Cardiac muscle cell (in vitro differentiated cells and primary cell): ENCODE measurements around the gene MBP. TPM values are rescaled to one million over a fixed set of nuclear protein-coding genes. Genes with fewer than 3 reads are reported as not detected.

Experiments
- DNase-seq, 2 donors: peaks; one replicate each; pipeline versions ENCODE4 v3.0.0 to v3.0.0-alpha.2; 2010 to 2017; ENCODE audit warnings: low read depth in 1 of 2, low spot score in 1 of 2
- H3K27ac ChIP-seq: fragments of 200-600 bp; sonication (generic); 2 replicates; pipeline ENCODE4 v1.5.1; 2016
- H3K27me3 ChIP-seq: fragments of 200-600 bp; sonication (generic); 2 replicates; pipeline ENCODE4 v1.6.0; 2016; ENCODE audit warnings: control low read depth
- H3K36me3 ChIP-seq: fragments of 200-600 bp; sonication (generic); 2 replicates; pipeline ENCODE4 v1.5.1; 2016; ENCODE audit warnings: control low read depth
- H3K4me1 ChIP-seq: fragments of 200-600 bp; sonication (generic); 2 replicates; pipeline ENCODE4 v1.8.1; 2017; ENCODE audit warnings: low read depth, mild to moderate bottlenecking, mixed run types
- H3K4me3 ChIP-seq: fragments of 200-600 bp; sonication (generic); 2 replicates; pipeline ENCODE4 v1.5.1; 2016; ENCODE audit warnings: mild to moderate bottlenecking
- H3K9me3 ChIP-seq: fragments of 200-600 bp; sonication (generic); 2 replicates; pipeline ENCODE4 v1.5.1; 2017; ENCODE audit warnings: low read depth, mild to moderate bottlenecking, control low read depth
- CTCF ChIP-seq: IDR thresholded peaks from 2 replicates; pipeline ENCODE4 v1.5.1; 2012; ENCODE audit warnings: low read depth, mild to moderate bottlenecking, low read length
- polyA plus RNA-seq: library from polyadenylated mRNA; unstranded; fragments of >200 nt; fragmentation: Nextera tagmentation; extraction: Ambion mirVana; gene quantifications from 2 replicates; pipeline ENCODE4 v1.2.1, GENCODE V29; 2016
- total RNA-seq: library from RNA; depleted of rRNA; stranded (reverse); fragments of >200 nt; gene quantifications from 2 replicates; pipeline ENCODE4 v1.2.3, GENCODE V29; 2016

The MBP gene
- total and polyA plus RNA-seq, 2 experiments from 2014 or later: 0.32 to 0.42 TPM

GRCh38 chr18:77066101-77066500 lies 66.5 kb downstream of the MBP start:
- TF ChIP-seq CTCF: no peak
- H3K4me3 ChIP-seq: no peak overlapping the region
- H3K9me3 ChIP-seq: no peaks in the 10 kb centered on the region
- no peaks in the 10 kb centered on the region for H3K36me3 ChIP-seq
- H3K27me3 ChIP-seq: no peaks in the 10 kb centered on the region
- H3K4me1 ChIP-seq: no peaks in the 10 kb centered on the region
- no peak for DNase-seq
- H3K27ac ChIP-seq: no peak overlapping the region

GRCh38 chr18:77065221-77065981 lies 67.2 kb downstream of the MBP start:
- Histone ChIP-seq H3K27ac (no peak overlapping the region), H3K36me3 (no peaks in the 10 kb centered on the region), H3K4me1 (no peaks in the 10 kb centered on the region), H3K27me3 (no peaks in the 10 kb centered on the region), H3K4me3 (no peak overlapping the region), H3K9me3 (no peaks in the 10 kb centered on the region)
- DNase-seq: peak in 1 of 2 donors; percentile 97
- no peak for TF ChIP-seq CTCF

DNA sequence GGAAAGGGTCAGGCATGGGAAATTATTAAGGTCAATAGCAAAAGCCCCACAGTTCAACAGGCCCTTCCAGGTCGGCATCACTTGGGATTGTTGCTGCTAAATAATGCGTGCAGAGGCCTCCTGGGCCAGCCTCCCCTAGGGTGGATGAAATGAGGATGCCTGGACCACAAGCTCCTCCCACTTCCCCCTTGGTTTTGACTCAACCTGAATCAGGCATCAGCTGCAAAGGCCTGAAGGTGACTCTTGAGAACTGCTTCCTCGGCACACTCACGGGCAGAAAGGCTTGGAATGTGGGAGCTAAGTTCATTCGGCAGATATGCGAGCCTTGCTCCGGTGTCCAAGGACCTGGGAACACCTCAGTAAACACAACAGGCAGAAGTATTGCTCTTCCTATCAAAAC lies 69.3 kb downstream of the MBP start:
- peak in 1 of 2 donors; percentile 58 for DNase-seq
- Histone ChIP-seq H3K4me1 (no peaks in the 10 kb centered on the region), H3K9me3 (no peaks in the 10 kb centered on the region), H3K27ac (no peak overlapping the region), H3K36me3 (no peaks in the 10 kb centered on the region), H3K27me3 (no peaks in the 10 kb centered on the region), H3K4me3 (no peak overlapping the region)
- no peak for TF ChIP-seq CTCF

- H3K4me1 ChIP-seq: no peaks in the 10 kb centered on the region
- no peaks in the 10 kb centered on the region for H3K9me3 ChIP-seq
- H3K4me3 ChIP-seq: no peak overlapping the region
- peak in 1 of 2 donors; percentile 95 for DNase-seq
- H3K36me3 ChIP-seq: no peaks in the 10 kb centered on the region
- H3K27ac ChIP-seq: no peak overlapping the region
- no peaks in the 10 kb centered on the region for H3K27me3 ChIP-seq
- TF ChIP-seq CTCF: no peak
These were observed 70.0 kb downstream of the MBP start for GRCh38 chr18:77062518-77063003.

DNA sequence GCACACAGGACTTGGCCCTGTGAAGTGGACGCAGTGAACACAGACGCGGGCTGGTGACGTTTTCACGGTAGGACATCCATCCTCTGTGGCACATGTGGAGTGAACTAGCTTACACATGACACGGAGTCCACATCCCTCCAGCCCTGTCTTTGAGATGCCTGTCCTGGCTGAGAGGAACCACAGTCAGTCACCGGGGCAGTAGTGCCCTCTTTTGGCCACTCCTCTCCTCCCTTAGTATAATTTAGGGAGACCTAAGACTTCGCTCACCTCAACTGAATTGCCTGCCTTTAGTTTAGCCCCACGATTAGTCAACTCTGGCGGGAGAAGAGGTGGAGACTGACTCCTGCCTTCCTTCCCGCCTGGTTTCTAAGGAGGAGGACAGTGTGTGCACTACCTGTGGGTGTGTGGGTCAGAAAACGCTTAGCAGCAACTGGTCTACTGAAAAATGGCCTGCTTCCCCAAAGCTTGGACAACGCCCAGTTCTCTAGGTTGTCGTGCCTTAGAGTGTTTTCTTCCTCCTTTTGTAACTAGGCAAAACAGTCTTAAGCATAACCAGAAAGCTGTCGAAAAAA lies 70.6 kb downstream of the MBP start:
- no peaks in the 10 kb centered on the region for H3K36me3 ChIP-seq
- H3K4me3 ChIP-seq: no peak overlapping the region
- no peak overlapping the region for H3K27ac ChIP-seq
- no peak for TF ChIP-seq CTCF
- no peaks in the 10 kb centered on the region for H3K27me3 ChIP-seq
- no peak for DNase-seq
- no peaks in the 10 kb centered on the region for H3K9me3 ChIP-seq
- no peaks in the 10 kb centered on the region for H3K4me1 ChIP-seq
